Upper lobe of left lung (tissue), 6 donors: Measurements from ENCODE around the gene KLF6. TPM values are rescaled to one million over a fixed set of nuclear protein-coding genes. Genes with fewer than 3 reads are reported as not detected.

Source experiments
- ATAC-seq, 2 donors: fragments of 200-7000 bp; cut with Tn5 transposase; one replicate each; pipeline ENCODE4 v1.9.1; 2022; ENCODE audit warnings: mild to moderate bottlenecking in 2 of 2, moderate library complexity in 2 of 2; ENCODE audit not compliant: low FRiP score in 2 of 2
- DNase-seq, 2 donors: peaks; one replicate each; pipeline ENCODE4 v3.0.0-alpha.2; 2019 to 2020
- H3K27ac ChIP-seq, 4 donors: fragments of 200-600 bp; sonication (generic); one replicate each; pipeline ENCODE4 v1.5.1; 2016 to 2019
- H3K27me3 ChIP-seq, 4 donors: fragments of 200-600 bp; sonication (generic); one replicate each; pipeline ENCODE4 v1.5.1; 2017 to 2019
- H3K36me3 ChIP-seq, 4 donors: fragments of 200-600 bp; sonication (generic); one replicate each; pipeline ENCODE4 v1.5.1; 2016 to 2019
- H3K4me1 ChIP-seq, 4 donors: fragments of 200-600 bp; sonication (generic); one replicate each; pipeline ENCODE4 v1.5.1; 2018 to 2019
- H3K4me3 ChIP-seq, 4 donors: fragments of 200-600 bp; sonication (generic); one replicate each; pipeline ENCODE4 v1.5.1; 2017 to 2019; ENCODE audit warnings: mild to moderate bottlenecking in 2 of 4, moderate library complexity in 1 of 4
- H3K9me3 ChIP-seq, 4 donors: fragments of 200-600 bp; sonication (generic); one replicate each; pipeline ENCODE4 v1.5.1; 2018 to 2019
- EP300 ChIP-seq, 4 donors: sonication (generic); formaldehyde crosslinking; IDR thresholded peaks; one replicate each; pipeline ENCODE4 v1.5.1; 2017; ENCODE audit warnings: antibody characterized with exemption in 4 of 4, control low read depth in 2 of 4
- POLR2A ChIP-seq, 4 donors: fragments of 450-650 bp; IDR thresholded peaks; one replicate each; pipeline ENCODE4 v1.5.1; 2016 to 2017; ENCODE audit warnings: antibody characterized with exemption in 4 of 4, mild to moderate bottlenecking in 2 of 4
- POLR2AphosphoS5 ChIP-seq, 2 donors: sonication (generic); formaldehyde crosslinking; IDR thresholded peaks; one replicate each; pipeline ENCODE4 v1.5.1; 2017; ENCODE audit warnings: antibody characterized with exemption in 2 of 2
- WGBS, 2 donors: methylation state at CpG; one replicate each; pipeline ENCODE4 v1.1.5; 2017 to 2018; 5-methylcytosine and 5-hydroxymethylcytosine counted together
- total RNA-seq, 6 donors: library from RNA; depleted of rRNA in 4 of 6; stranded (reverse); fragments of >200 nt in 4 of 6; gene quantifications; one replicate each; pipeline versions ENCODE4 v1.1.0 to v1.2.1, GENCODE V29; 2016 to 2021
- TF ChIP-seq, protein P1 (sequence below), 6 experiments: fragments of 450-650 bp in 4 of 6; fragments of 200-600 bp in 2 of 6; sonication (generic) in 2 of 6; IDR thresholded peaks; one replicate each; pipeline ENCODE4 v1.5.1; 2016 to 2019; ENCODE audit warnings: antibody characterized with exemption in 6 of 6
- donor health status: DM: no; HTN: no; CAD: no; lungs with moderate emphysema.
- donor health status: DM: no; HTN: yes; CAD: no; lungs with severe emphysema.

The KLF6 gene
- total RNA-seq, 6 donors from 2014 or later, result 164 to 439 (median 249) TPM

GRCh38 chr10:3790858-3791257 is 5.8 kb upstream of the KLF6 start:
- Histone ChIP-seq H3K9me3 (peaks cover 0 to 3% (median 0%) of the 10 kb centered on the region in 4 donors), H3K4me3 (no peak overlapping the region), H3K27me3 (no peaks in the 10 kb centered on the region), H3K4me1 (no peaks in the 10 kb centered on the region), H3K27ac (no peak overlapping the region), H3K36me3 (no peaks in the 10 kb centered on the region)
- no peak for ATAC-seq
- DNase-seq, result no peak
- WGBS, 2 donors, result 78 to 97% methylated on average over 6 of the region's 6 CpGs
- TF ChIP-seq POLR2AphosphoS5 (IDR thresholded peaks at IDR 0.05) (no peak), EP300 (IDR thresholded peaks at IDR 0.05) (no peak), POLR2A (IDR thresholded peaks at IDR 0.05) (no peak)
- TF ChIP-seq, protein P1, sequence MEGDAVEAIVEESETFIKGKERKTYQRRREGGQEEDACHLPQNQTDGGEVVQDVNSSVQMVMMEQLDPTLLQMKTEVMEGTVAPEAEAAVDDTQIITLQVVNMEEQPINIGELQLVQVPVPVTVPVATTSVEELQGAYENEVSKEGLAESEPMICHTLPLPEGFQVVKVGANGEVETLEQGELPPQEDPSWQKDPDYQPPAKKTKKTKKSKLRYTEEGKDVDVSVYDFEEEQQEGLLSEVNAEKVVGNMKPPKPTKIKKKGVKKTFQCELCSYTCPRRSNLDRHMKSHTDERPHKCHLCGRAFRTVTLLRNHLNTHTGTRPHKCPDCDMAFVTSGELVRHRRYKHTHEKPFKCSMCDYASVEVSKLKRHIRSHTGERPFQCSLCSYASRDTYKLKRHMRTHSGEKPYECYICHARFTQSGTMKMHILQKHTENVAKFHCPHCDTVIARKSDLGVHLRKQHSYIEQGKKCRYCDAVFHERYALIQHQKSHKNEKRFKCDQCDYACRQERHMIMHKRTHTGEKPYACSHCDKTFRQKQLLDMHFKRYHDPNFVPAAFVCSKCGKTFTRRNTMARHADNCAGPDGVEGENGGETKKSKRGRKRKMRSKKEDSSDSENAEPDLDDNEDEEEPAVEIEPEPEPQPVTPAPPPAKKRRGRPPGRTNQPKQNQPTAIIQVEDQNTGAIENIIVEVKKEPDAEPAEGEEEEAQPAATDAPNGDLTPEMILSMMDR (IDR thresholded peaks at IDR 0.05), result no peak

GRCh38 chr10:3790272-3790671 is 5.3 kb upstream of the KLF6 start:
- ATAC-seq (no peak), DNase-seq (no peak)
- Histone ChIP-seq H3K9me3 (peaks cover 0 to 3% (median 0%) of the 10 kb centered on the region in 4 donors), H3K4me3 (no peak overlapping the region), H3K36me3 (no peaks in the 10 kb centered on the region), H3K27me3 (no peaks in the 10 kb centered on the region), H3K27ac (no peak overlapping the region), H3K4me1 (no peaks in the 10 kb centered on the region)
- WGBS, 2 donors, result 100% methylated on average over 1 of the region's 1 CpG
- TF ChIP-seq EP300 (IDR thresholded peaks at IDR 0.05) (no peak), POLR2AphosphoS5 (IDR thresholded peaks at IDR 0.05) (no peak), POLR2A (IDR thresholded peaks at IDR 0.05) (no peak)
- TF ChIP-seq, protein P1 (IDR thresholded peaks at IDR 0.05), result no peak

GRCh38 chr10:3789621-3790020 is 4.6 kb upstream of the KLF6 start:
- TF ChIP-seq POLR2AphosphoS5 (IDR thresholded peaks at IDR 0.05), result no peak
- no peak for TF ChIP-seq EP300 (IDR thresholded peaks at IDR 0.05)
- TF ChIP-seq, protein P1 (IDR thresholded peaks at IDR 0.05), result no peak
- TF ChIP-seq POLR2A (IDR thresholded peaks at IDR 0.05), result no peak
- ATAC-seq, result no peak
- Histone ChIP-seq H3K27ac (no peak overlapping the region), H3K9me3 (peaks cover 0 to 3% (median 0%) of the 10 kb centered on the region in 4 donors), H3K27me3 (no peaks in the 10 kb centered on the region), H3K4me1 (no peaks in the 10 kb centered on the region), H3K36me3 (no peaks in the 10 kb centered on the region), H3K4me3 (no peak overlapping the region)
- DNase-seq, result no peak
- 97 to 100% methylated on average over 2 of the region's 2 CpGs for WGBS, 2 donors

- Histone ChIP-seq H3K36me3 (no peaks in the 10 kb centered on the region), H3K9me3 (peaks cover 0 to 3% (median 0%) of the 10 kb centered on the region in 4 donors), H3K4me1 (no peaks in the 10 kb centered on the region), H3K27me3 (no peaks in the 10 kb centered on the region), H3K4me3 (no peak overlapping the region), H3K27ac (no peak overlapping the region)
- DNase-seq (no peak), ATAC-seq (no peak)
- TF ChIP-seq, protein P1 (IDR thresholded peaks at IDR 0.05), result no peak
- TF ChIP-seq POLR2AphosphoS5 (IDR thresholded peaks at IDR 0.05) (no peak), POLR2A (IDR thresholded peaks at IDR 0.05) (no peak), EP300 (IDR thresholded peaks at IDR 0.05) (no peak)
- WGBS, 2 donors, result 91% methylated on average over 9 of the region's 9 CpGs
Observed at GRCh38 chr10:3787816-3788215, 2.8 kb upstream of the KLF6 start.

GRCh38 chr10:3787016-3787400 is 2.0 kb upstream of the KLF6 start:
- H3K27ac ChIP-seq, result peak overlapping the region in 2 of 4 donors; percentile 100
- ATAC-seq, result no peak
- TF ChIP-seq EP300 (IDR thresholded peaks at IDR 0.05) (no peak), POLR2A (IDR thresholded peaks at IDR 0.05) (no peak), POLR2AphosphoS5 (IDR thresholded peaks at IDR 0.05) (no peak)
- TF ChIP-seq, protein P1 (IDR thresholded peaks at IDR 0.05), result no peak
- no peak overlapping the region for H3K4me3 ChIP-seq
- DNase-seq, result no peak
- peaks cover 0 to 7% (median under 1%) of the 10 kb centered on the region in 4 donors for H3K36me3 ChIP-seq
- H3K27me3 ChIP-seq, result no peaks in the 10 kb centered on the region
- peaks cover 0 to 3% (median 0%) of the 10 kb centered on the region in 4 donors for H3K9me3 ChIP-seq
- WGBS, 2 donors, result 90 to 91% methylated on average over 3 of the region's 3 CpGs
- H3K4me1 ChIP-seq, result peaks cover 0 to 5% (median under 1%) of the 10 kb centered on the region in 4 donors
